ENCODE measurements around the gene DAPK1.

DAPK1 gene

GRCh38 chr9:87751423-87751822 lies 253.8 kb downstream of the DAPK1 start:
- no peak for DNase-seq

DNA sequence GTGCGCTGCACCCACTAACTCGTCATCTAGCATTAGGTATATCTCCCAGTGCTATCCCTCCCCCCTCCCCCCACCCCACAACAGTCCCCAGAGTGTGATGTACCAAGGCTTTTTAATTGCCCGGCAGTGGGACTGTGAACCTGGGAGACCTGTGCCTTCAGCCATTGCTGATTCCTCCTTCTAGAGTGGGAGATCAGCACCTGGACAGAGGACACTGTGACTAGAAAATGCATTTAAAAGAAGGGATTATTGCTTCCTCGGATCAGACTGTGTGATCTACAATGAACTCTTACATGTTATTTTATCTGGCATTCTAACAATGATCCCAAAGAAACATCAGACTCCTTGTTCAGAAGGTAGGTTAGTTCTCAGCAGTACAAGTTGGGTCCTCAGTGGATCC lies 254.2 kb downstream of the DAPK1 start:
- no peak for DNase-seq

GRCh38 chr9:87753313-87753712 lies 255.6 kb downstream of the DAPK1 start:
- DNase-seq, result no peak

Data from HCEC 1CT (cell line).